Esophagus (tissue), 2 donors: ENCODE data around the gene WFS1. TPM values are rescaled to one million over a fixed set of nuclear protein-coding genes. Genes with fewer than 3 reads are reported as not detected.

Experiments
- H3K27ac ChIP-seq, 2 donors: one replicate each; pipeline ENCODE4 v1.5.1; 2013; ENCODE audit warnings: low read depth in 2 of 2, mild to moderate bottlenecking in 2 of 2, inconsistent platforms in 1 of 2, low read length in 1 of 2, moderate library complexity in 1 of 2
- H3K27me3 ChIP-seq, 2 donors: one replicate each; pipeline ENCODE4 v1.6.1; 2013; ENCODE audit warnings: low read length in 2 of 2, control low read depth in 1 of 2, mild to moderate bottlenecking in 1 of 2; ENCODE audit not compliant: insufficient read depth in 2 of 2, control insufficient read depth in 1 of 2
- H3K36me3 ChIP-seq, 2 donors: one replicate each; pipeline ENCODE4 v1.6.1; 2013; ENCODE audit warnings: low read length in 1 of 2; ENCODE audit not compliant: control insufficient read depth in 2 of 2, insufficient read depth in 2 of 2
- H3K4me1 ChIP-seq, 2 donors: one replicate each; pipeline ENCODE4 v1.6.1; 2013; ENCODE audit warnings: low read length in 1 of 2; ENCODE audit not compliant: control insufficient read depth in 2 of 2, insufficient read depth in 2 of 2
- H3K4me3 ChIP-seq, 2 donors: one replicate each; pipeline ENCODE4 v1.5.1; 2013; ENCODE audit warnings: low read length in 2 of 2, mild to moderate bottlenecking in 2 of 2, low read depth in 1 of 2, moderate library complexity in 1 of 2
- H3K9me3 ChIP-seq, 2 donors: one replicate each; pipeline ENCODE4 v1.6.1; 2013; ENCODE audit warnings: mild to moderate bottlenecking in 2 of 2, low read depth in 1 of 2, low read length in 1 of 2, moderate library complexity in 1 of 2; ENCODE audit not compliant: control insufficient read depth in 2 of 2, insufficient read depth in 1 of 2
- WGBS, 2 donors: extraction: QIAGEN DNeasy Blood & Tissue Kit; methylation state at CpG; one replicate each; pipeline ENCODE4 v1.1.7; 2013; 5-methylcytosine and 5-hydroxymethylcytosine counted together
- polyA plus RNA-seq, 2 donors: library from polyadenylated mRNA; stranded (reverse); fragments of 200-250 nt; gene quantifications; one replicate each; pipeline ENCODE4 v1.2.3, GENCODE V29; 2013
- donor health status: healthy with polysubstance abuse.
- donor health status: Bipolar disorder and iron deficiency.

Gene WFS1
- polyA plus RNA-seq, 2 donors: 4.6 to 8.2 TPM

- Histone ChIP-seq H3K4me3 (no peak overlapping the region), H3K27ac (no peak overlapping the region)
Measured at GRCh38 chr4:6301051-6301731, 31.5 kb downstream of the WFS1 start.

GRCh38 chr4:6301732-6302442 lies 32.2 kb downstream of the WFS1 start:
- WGBS, 2 donors: 96 to 97% methylated on average over 55 of the region's 55 CpGs
- H3K36me3 ChIP-seq: peaks cover 0 to 34% of the 10 kb centered on the region in 2 donors

More at GRCh38 chr4:6301051-6301731, 31.5 kb downstream of the WFS1 start:
- H3K4me1 ChIP-seq: peaks cover 0 to 2% of the 10 kb centered on the region in 2 donors
- no peaks in the 10 kb centered on the region for H3K27me3 ChIP-seq
- H3K36me3 ChIP-seq: peaks cover under 1 to 34% of the 10 kb centered on the region in 2 donors
- H3K9me3 ChIP-seq: peaks cover 0 to 3% of the 10 kb centered on the region in 2 donors
- WGBS, 2 donors: 94 to 96% methylated on average over 35 of the region's 35 CpGs

GRCh38 chr4:6302869-6303268 lies 33.2 kb downstream of the WFS1 start:
- WGBS, 2 donors: 87 to 88% methylated on average over 6 of the region's 6 CpGs
- no peak overlapping the region for H3K4me3 ChIP-seq
- H3K36me3 ChIP-seq: peaks cover 0 to 34% of the 10 kb centered on the region in 2 donors

More at GRCh38 chr4:6301732-6302442, 32.2 kb downstream of the WFS1 start:
- no peak overlapping the region for H3K4me3 ChIP-seq
- H3K9me3 ChIP-seq: peaks cover 0 to 3% of the 10 kb centered on the region in 2 donors
- no peak overlapping the region for H3K27ac ChIP-seq
- no peaks in the 10 kb centered on the region for H3K27me3 ChIP-seq
- peaks cover 0 to 2% of the 10 kb centered on the region in 2 donors for H3K4me1 ChIP-seq

GRCh38 chr4:6303943-6304342 lies 34.3 kb downstream of the WFS1 start:
- Histone ChIP-seq H3K36me3 (peaks cover 0 to 34% of the 10 kb centered on the region in 2 donors), H3K9me3 (peaks cover 0 to 3% of the 10 kb centered on the region in 2 donors)
- WGBS, 2 donors: 85 to 89% methylated on average over 12 of the region's 12 CpGs

More at GRCh38 chr4:6302869-6303268, 33.2 kb downstream of the WFS1 start:
- H3K27ac ChIP-seq: no peak overlapping the region
- H3K27me3 ChIP-seq: no peaks in the 10 kb centered on the region
- H3K4me1 ChIP-seq: peaks cover 0 to 2% of the 10 kb centered on the region in 2 donors
- peaks cover 0 to 3% of the 10 kb centered on the region in 2 donors for H3K9me3 ChIP-seq

GRCh38 chr4:6306299-6306698 lies 36.6 kb downstream of the WFS1 start:
- Histone ChIP-seq H3K4me1 (peaks cover 0 to 5% of the 10 kb centered on the region in 2 donors), H3K36me3 (peaks cover 0 to 23% of the 10 kb centered on the region in 2 donors), H3K27me3 (peaks cover 0 to 4% of the 10 kb centered on the region in 2 donors), H3K4me3 (no peak overlapping the region), H3K27ac (no peak overlapping the region), H3K9me3 (peaks cover 0 to 3% of the 10 kb centered on the region in 2 donors)
- 62 to 65% methylated on average over 5 of the region's 5 CpGs for WGBS, 2 donors

More at GRCh38 chr4:6303943-6304342, 34.3 kb downstream of the WFS1 start:
- no peaks in the 10 kb centered on the region for H3K27me3 ChIP-seq
- no peak overlapping the region for H3K4me3 ChIP-seq
- H3K4me1 ChIP-seq: peaks cover 0 to 2% of the 10 kb centered on the region in 2 donors
- H3K27ac ChIP-seq: no peak overlapping the region

GRCh38 chr4:6307230-6307629 lies 37.6 kb downstream of the WFS1 start:
- Histone ChIP-seq H3K4me3 (no peak overlapping the region), H3K27me3 (peaks cover 0 to 4% of the 10 kb centered on the region in 2 donors), H3K27ac (no peak overlapping the region), H3K36me3 (peaks cover 0 to 14% of the 10 kb centered on the region in 2 donors), H3K9me3 (no peaks in the 10 kb centered on the region), H3K4me1 (peaks cover 0 to 2% of the 10 kb centered on the region in 2 donors)
- WGBS, 2 donors: 80 to 81% methylated on average over 12 of the region's 12 CpGs

- Histone ChIP-seq H3K4me3 (no peak overlapping the region), H3K27me3 (peaks cover 0 to 4% of the 10 kb centered on the region in 2 donors), H3K9me3 (no peaks in the 10 kb centered on the region), H3K36me3 (peaks cover 0 to 10% of the 10 kb centered on the region in 2 donors), H3K27ac (no peak overlapping the region), H3K4me1 (peaks cover 0 to 2% of the 10 kb centered on the region in 2 donors)
- 73 to 80% methylated on average over 8 of the region's 8 CpGs for WGBS, 2 donors
Measured at GRCh38 chr4:6307891-6308290, 38.2 kb downstream of the WFS1 start.

GRCh38 chr4:6308899-6309643 lies 39.4 kb downstream of the WFS1 start:
- H3K36me3 ChIP-seq: peaks cover 0 to 4% of the 10 kb centered on the region in 2 donors
- peaks cover 0 to 5% of the 10 kb centered on the region in 2 donors for H3K4me1 ChIP-seq
- H3K4me3 ChIP-seq: peak overlapping the region; percentile 18 to 40
- no peak overlapping the region for H3K27ac ChIP-seq
- H3K9me3 ChIP-seq: no peaks in the 10 kb centered on the region
- peaks cover 0 to 4% of the 10 kb centered on the region in 2 donors for H3K27me3 ChIP-seq
- WGBS, 2 donors: 6 to 9% methylated on average over 61 to 65 of the region's 65 CpGs

- Histone ChIP-seq H3K4me3 (no peak overlapping the region), H3K36me3 (no peaks in the 10 kb centered on the region), H3K27me3 (peaks cover 0 to 4% of the 10 kb centered on the region in 2 donors), H3K9me3 (no peaks in the 10 kb centered on the region), H3K4me1 (peaks cover 0 to 8% of the 10 kb centered on the region in 2 donors), H3K27ac (no peak overlapping the region)
- 87% methylated on average over 7 of the region's 7 CpGs for WGBS, 2 donors
Measured at GRCh38 chr4:6309777-6310176, 40.1 kb downstream of the WFS1 start.
